Measurements from ENCODE around the gene SPARC.

The SPARC gene

DNA sequence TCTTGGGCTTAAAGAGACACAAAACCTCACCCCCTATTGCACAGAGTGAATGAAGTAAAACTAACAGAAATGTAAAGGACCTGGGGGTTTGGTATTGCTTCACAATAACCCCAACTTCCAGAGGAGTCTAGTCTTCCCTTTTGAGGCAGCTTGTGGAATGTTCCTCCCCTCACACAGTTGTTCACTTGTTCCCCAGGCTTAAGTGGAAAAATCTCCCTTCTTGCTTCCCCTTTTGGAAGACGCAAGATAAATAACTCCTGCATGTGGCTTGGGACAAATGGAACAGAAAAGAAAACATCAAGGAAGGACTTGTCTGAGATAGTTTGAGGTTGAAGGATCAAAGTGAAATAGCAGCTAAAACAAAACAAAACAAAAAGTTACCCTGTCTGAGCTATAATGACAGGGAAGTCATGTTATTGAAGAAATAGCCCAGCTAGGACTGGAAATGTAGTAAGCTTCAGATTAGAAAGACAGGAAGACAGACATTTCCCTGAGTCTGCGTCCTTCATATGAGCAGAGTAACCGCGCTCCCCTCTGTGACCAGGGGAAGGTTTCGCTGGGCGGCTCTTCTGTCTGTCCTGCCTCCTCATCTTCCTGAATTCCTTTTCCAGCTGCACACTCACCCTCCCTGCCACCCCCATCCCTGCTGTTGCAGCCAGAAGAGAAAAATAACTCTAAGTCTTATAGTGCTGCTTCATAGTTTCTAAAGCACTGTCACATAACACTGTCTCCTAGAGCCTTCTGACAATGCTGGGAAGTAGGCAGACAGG lies 8.8 kb downstream of the SPARC start:
- DNase-seq, result no peak

DNA sequence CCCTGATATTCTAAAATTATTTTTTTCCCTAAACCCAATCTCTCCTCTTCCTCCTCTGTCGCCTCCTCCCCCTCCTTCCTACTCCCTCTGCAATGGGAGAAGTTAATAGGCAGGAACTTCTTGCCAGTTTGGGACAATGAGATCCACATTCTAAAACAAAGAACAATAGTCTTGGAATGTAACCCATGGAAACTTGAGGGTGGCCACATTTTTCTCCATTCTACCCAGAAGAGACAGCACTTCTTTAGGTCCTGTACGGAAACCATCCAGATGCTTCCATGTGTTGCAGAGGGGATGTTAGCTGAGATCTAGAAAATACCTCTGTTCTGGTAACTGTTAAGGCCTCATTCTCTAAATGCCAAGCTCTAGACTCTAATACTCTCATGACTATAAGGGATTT lies 10.0 kb downstream of the SPARC start:
- DNase-seq, result no peak

DNA sequence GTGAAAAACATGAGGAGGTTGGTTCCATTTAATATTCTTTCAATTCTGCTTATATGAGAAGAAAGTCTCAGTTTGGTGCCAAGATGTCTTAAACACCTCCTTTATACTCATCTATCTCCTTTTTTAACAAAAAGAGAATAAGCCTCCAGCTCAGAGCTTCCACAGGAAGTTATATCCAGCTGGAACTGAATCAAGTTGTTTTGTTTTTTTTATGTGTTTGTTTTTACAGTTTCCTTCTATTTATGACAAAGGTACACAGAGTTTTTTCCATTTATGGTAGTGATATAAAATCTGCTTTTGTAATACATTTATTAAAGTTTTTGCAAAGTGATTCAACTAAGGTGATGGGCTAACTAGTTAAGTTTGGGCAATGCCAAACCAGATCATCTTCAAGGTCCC lies 10.4 kb downstream of the SPARC start:
- DNase-seq, result no peak

DNA sequence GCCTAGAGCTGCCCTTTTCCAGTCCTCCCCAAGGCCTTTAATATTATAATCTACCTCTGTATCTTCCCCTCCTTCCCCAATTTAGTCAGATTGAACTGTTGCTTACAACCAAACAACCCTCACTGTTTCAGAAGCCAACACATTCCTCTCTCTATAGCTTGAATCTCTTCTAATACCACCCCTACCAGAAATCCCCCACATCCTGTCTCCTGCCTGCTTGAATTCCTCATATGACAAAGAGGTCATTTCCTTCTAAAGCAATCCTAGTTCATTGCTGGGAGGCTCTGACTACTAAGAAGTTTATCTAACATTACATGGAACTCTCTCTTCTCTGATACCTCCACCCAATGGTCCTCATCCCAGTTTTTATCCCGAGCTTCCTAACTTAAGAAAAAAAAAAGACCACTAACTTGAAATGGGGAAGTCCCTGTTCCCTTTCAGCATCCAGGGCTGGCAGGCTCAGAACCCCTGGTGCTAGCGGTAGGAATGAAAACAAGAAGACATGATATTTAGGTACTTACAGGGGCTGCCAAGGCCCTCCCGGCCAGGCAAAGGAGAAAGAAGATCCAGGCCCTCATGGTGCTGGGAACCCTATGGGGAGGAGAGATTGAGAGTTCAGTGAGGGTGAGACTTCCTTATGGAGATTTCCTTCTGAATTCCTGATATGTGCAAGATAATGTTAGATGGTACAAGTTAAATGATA lies 11.0 kb downstream of the SPARC start:
- no peak for DNase-seq

DNA sequence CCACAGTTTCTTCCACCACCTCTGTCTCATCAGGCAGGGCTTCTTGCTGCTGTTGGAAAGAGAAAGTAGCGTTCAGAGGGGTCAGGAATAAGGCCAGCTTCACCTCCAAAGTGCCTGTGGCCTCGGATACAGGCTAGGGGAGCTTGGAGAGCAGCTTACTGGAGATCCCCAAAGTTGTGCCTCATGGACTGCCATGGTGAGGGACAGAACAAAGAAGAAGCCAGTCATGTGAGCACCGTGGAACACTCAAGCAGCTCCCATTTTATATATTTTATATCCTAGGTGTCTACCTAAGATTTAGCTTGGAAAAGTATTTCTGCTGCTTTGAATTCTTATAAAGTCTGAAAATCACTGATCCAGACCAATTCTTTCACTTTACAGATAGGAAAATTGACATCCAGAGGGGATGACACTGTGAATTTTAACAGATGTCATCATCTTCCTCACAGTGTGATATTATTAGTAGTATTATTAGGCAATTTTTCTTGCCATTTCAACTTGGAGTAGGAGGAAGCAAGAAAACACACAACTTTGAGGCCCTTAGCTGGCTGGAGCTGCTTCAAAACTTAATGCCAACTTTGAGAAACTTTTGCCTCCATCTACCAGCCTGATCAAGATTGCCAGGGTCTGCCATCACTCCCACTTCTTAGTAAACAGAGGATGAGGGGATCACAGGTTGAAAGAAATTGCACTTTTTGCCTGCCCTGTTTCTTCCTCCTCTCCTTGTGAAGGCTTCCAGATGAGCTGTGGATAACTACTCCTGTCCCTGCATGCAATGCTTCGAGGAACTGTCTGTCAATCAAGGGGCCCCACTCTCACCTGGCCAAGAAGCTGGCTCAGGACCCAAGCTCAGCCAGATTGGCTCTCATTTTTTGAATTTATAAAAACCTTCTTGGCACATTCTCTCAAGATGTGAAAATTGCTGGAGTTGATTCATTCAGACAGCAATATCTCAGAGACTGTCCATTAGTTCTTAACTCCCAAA lies 11.8 kb downstream of the SPARC start:
- DNase-seq, result no peak

DNA sequence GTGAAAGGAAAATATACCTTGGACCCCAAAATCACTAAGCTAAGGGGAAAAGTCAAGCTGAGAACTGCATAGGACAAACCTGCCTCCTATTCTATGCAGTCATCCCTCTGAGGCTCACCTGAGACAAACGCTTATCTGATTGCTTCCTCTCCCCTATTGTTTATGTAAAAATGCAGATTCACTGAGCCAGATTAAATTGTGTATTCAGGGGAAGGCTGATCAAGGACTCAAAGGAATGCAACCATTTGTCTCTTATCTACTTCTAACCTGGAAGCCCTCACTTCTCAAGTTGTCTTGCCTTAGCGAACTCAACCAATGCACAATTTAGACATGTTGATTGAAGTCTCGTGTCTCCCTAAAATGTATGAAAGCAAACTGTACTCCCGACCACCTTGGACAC lies 13.3 kb downstream of the SPARC start:
- DNase-seq, result no peak

DNA sequence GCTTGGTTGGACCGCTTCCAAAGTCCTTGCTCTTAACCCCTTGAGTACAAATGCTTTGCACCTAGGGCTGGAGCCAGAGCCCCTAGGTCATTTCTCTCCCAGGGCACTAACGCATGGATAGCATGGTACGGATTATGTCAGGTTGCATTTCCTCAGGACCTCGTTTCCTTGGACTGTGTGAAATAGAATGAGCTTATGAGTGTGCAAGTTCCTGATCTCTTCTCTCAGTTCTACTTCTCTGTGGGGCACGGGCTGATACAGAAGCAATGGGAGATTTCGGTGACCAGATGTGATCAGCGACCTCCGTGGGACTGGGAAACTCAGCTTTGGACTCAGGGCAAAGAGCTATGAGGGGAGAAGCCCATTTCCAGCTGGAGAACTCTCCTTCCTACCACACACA lies 14.2 kb downstream of the SPARC start:
- no peak for DNase-seq

DNA sequence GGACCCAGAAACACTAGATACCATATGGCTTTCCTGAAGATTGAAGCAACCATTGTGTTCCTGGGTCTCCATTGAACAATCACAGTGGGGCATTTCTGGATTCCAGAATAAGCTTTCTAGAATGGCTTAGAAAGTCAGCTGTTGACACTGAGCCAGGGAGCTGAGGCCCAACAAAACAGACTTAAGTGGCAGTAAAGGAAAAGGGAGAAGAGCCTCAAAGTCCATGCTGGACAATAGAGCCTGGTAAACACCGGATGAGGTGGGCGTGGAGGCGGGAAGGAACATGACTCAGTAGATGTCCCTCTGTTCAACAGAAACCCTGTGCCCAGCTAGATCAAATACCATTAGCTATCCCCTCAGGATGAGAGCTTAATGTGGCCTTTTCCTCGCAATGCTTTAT lies 14.8 kb downstream of the SPARC start:
- DNase-seq, result no peak

DNA sequence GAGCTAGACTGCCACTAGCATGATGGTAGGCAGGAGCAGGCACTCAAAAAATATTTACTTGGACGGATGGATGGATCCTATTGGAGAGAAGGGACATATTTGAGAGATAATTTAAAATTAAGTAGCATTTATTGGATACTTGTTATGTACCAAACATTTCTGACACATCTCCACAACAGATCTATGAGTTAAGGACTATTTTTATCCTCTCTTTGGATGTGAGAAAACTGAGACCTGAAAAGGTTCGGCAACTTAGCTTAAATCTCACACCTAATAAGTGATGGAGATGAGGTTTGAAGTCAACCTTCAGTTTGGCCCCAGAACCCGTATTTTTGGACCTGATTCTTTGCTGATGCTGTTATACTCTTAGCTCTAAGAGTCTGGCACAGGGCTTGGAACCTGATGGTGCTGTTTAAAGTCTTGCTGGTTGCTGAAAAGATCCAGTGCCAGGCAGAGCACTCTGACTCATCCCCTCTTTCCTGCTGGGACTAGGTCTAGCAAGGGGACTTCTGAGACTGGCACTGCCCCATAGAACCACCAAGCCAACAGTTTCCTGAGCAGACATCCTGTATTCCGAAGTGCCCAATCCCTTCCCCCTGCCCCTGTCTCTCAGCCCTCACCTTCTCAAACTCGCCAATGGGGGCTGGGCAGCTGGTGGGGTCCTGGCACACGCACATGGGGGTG lies 15.6 kb downstream of the SPARC start:
- DNase-seq, result no peak

DNA sequence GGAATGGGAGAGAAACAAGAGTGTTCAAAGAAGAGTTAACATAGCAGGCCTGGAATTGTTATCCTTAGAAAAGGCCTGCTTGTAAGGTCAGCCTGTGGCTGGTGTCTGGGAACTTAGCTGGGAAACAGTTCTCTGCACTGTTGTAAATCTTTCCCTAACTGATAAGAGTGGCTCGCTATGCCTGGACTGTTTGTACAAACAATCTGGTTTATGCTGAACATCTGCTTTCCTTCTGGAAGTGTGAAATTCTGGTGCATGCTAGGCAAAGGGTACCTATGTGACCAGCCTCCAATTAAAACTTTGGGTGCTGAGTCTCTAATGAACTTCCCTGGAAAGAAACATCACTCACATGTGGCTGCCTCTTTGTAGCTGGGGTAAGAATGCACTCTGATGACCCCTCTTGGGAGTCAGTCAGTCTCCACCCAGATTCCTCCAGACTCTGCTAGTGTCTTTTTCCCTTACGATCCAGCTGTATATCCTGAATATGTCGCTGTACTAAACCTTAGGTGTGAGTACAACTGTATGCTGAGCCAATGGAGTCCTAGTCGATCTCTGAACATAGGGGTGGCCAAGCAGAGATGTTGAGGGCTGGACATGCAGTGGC lies 16.5 kb downstream of the SPARC start:
- DNase-seq, result no peak

DNA sequence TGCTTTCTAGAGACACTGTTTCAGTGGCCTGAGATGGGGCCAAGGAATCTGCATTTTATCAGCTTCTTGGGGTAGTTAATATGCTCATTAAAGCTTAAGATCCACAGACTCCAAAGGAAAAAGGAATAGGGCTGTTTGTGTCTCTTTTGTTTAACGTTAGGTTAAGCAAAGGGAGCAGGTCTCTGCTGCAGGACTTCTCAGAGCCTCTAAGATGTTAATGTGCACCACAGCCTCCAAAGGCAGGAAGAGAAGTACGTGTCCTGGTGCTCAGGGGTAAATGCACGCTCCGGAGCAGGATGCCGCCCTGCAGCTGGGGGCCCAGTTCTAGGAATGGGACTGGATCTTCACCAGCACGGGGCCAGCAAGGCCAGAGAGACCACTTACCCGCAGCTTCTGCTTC lies 19.6 kb downstream of the SPARC start:
- no peak for DNase-seq

DNA sequence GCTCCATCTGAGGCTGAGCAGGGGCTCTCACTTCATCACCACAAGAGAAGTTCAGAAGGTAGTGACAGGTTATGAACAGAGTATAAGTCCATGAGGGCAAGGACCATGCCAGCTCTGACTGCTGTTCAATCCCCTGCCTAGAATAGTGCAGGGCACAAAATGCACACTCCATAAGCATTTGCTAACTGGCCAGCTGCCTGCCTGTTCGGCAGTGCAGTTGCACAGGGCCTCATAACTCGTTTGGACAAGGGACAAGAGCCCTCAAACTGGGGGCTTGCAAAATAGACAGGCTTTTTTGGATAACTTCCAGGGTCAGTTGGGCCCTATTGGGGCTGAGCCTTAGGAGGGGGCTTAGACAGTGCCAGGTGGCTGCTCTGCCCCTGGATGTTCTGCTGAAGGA lies 21.1 kb downstream of the SPARC start:
- no peak for DNase-seq

DNA sequence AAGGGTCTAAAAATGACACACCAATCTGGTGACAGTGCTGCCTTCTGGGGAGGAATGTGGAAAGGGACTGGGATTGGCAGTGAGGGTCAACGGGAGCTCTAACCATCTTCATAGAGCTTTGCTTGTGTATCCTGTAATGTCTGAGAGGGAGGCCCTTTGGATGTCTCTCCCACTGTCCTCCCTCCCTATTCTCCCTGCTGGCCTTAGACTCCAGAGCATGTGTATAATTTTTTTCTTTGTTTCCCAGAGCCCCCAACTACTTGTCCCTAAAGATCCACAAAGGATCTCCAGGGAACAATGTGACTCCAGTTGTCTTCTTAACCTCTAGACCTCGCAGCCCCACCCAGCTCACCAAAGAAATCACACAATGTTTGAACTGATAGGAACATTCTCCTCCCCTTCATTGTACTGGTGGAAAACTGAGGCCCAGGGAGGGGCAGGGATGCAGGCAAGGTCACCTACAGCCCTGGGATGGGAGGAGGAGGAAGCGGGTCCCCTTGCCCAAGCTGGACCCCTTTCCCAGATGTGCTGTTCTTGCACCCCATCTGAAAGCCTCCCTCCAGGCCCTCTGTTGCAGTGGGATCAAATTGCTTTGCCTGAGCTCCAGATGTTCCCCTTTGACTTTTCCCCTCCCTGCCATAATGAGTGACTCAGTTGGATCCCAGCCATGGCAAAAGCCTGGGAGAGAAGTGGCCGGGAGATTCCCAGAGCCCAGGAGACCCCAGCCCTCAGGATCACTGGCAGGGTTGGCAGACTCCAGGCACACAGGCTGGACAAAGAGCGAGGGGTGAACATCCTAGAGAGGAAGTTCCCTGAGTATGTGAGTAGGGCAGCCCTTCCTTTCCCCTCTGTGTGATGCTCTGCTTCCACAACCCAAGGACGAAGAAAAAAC lies 21.8 kb downstream of the SPARC start:
- DNase-seq, result no peak

DNA sequence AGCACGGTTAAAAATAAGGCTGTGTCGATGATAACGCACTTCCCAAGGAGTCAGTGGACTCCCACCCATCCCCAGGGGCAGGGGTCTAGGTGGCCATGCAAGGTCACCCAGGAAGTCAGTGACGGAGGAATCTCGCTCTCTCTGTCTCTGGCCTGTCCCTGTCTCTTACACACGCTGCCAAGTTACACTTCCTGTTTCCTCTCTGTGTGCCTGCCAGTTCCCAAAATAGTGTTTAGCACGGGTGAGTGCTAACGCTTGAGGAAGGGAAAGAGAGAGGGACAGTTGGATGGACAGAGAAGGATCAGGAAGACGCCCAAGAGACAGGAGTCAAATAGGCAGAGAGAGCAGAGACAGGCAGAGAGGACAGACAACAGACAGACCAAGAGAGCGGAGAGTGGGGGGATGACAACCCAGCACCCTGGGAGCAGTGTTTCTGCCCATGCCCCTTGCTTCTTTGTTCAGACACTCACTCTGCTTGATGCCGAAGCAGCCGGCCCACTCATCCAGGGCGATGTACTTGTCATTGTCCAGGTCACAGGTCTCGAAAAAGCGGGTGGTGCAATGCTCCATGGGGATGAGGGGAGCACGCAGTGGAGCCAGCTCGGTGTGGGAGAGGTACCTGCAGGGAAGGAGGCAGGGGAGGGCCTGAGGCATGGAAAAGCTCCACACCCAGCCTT lies 23.0 kb downstream of the SPARC start:
- no peak for DNase-seq

DNA sequence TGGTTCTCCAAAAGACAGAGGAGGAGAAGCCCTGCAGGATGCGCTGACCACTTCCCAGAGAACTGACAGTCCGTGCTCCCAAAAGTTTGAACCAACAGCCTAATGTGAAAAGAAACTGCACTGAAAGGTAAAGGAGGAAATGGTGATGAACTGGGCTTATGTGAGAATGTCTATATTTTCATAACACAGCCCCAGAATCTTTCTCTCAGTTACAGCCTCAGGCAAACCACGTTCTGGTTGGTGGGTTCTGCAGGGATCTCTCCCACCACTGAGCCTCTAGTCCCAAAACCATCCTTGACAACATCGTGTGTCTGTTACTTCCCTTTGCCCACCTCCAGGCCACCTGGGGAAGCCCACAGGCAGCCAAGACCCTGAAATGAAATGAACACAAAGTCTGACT lies 23.9 kb downstream of the SPARC start:
- no peak for DNase-seq

DNA sequence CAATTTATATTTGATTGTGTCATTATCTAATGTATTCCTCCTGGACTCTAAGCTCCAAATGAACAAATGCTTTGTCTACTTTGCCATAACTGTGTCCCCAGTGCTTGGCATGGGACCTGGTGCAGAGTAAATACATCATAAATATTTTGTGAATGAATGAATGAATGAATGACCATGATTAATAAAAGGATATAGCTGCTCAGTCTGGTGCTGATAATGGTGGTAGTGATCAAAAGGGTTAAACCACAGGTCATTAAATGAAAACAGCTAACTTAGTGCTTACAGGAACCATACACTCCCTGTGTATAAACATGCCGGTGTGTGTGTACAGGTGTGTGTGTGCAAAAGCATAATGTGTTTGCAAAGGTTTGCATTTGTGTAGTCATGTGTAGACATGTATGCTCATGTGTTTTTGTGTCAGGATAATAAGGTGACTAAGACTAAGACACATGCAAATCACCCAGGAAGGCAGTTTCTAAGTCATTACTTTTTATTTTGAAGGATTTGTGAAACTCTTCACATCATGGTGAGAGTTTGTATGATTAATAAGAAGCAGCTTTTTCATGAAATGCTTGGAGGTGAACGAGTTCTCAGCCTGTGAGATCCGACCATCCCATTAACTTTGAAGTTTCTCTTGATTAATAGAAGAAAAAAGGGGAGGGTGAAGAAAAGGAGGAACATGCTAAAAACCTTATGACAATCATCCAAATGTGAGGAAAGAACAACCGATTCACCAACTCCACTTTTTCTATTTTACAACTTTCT lies 24.6 kb downstream of the SPARC start:
- DNase-seq, result no peak

DNA sequence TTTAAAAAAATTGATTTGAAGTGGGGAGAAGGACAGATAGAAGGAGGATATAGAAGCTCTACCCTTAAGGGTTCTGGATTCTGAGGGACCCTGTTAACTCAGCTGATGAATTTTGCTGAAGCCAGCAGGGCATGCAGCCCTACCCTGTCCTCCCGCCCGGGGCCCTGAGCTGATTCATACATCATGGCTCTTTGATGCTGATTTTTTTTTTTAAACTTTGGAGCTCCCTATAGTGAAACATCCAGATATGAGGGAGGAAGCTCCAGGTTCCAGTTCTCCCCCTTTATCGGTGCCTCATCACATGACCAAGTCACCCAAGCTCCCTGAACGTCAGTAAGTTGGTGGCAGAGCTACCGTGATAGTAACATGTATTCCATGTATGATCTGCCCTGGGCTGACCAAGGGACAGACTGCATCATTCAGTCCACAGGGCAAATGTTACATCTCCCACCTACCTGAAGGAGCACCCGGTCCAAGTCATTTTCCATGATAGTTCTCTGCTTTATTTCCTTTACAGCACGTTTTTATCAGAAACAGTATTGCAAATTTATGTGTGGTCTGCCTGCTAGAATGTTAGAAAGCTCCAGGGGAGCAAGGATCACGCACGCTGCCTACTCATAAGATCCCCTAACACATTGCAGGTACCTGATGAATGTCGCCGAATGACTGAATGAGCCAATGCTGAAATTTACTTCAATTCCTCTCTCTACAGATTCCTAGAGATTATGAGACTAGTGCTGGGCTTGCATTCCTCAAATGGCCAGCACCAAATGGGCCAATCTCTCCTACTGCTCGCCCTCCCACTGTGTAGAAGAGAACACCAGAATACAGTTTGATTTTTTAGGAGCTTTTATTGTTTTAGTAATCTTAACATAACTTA lies 25.9 kb downstream of the SPARC start:
- DNase-seq, result no peak

DNA sequence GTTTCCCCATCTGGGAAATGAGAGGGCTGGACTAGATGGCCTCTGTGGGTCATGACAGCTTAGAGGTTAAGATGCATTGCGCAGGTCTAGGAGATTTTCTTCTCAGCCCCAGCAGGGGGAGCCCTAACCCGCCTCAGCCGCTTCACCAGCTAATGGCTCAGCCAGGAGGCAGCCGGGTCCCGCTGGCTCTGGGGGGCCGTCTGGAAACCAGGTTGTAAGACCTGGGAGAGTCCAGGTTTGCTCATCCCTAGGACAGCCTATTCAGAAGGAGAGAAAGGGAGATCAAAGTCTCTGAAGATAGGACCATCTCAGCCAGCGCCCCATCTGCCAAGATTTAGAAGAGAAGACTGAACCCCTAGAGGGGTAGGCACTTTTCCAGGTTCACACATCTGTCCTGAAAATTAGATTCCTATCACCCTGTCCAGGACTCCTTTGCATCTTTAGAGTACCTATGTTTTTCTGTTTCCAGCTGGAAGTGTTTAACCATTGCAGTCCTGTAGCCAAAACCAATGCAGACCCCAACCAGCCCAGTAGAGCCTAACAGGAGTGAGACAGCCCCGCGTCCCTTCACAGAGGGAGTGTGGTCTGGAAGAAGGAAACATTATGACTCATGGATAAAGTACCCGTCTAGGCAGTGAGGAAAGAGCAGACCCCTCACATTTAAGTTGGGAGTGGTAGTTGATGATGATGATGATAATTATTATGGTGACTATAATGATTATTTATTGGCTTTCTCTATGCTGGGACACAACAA lies 27.5 kb downstream of the SPARC start:
- DNase-seq, result peak; percentile 47
